ENCODE results near the gene MOB3B.

DNA sequence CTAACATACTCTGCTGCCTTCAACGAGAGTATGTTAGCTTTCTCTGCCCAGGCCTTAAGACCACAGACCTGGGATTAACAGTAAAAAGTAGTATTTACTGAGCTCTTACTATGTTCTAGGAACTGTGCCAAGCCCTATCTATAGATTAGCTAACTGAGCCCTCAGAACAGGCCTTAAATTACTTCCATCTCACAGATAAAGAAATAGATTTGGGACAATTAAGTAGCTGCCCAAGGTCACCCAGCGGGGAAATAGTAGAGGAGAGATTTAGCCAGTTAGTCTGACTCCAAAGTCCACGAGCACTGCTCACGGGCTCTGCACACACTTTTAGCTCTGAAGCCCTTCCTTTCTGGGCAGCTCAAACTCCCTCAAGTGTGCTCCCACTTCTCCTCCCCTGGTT, 168.1 kb downstream of the MOB3B start:
- TF ChIP-seq TAF1 (IDR thresholded peaks at IDR 0.05; ENCODE audit: borderline replicate concordance, insufficient read depth, low read length) (no peak), POLR2AphosphoS5 (IDR thresholded peaks at IDR 0.05; ENCODE audit: low read depth, low read length) (no peak)
- TF ChIP-seq, protein P1, sequence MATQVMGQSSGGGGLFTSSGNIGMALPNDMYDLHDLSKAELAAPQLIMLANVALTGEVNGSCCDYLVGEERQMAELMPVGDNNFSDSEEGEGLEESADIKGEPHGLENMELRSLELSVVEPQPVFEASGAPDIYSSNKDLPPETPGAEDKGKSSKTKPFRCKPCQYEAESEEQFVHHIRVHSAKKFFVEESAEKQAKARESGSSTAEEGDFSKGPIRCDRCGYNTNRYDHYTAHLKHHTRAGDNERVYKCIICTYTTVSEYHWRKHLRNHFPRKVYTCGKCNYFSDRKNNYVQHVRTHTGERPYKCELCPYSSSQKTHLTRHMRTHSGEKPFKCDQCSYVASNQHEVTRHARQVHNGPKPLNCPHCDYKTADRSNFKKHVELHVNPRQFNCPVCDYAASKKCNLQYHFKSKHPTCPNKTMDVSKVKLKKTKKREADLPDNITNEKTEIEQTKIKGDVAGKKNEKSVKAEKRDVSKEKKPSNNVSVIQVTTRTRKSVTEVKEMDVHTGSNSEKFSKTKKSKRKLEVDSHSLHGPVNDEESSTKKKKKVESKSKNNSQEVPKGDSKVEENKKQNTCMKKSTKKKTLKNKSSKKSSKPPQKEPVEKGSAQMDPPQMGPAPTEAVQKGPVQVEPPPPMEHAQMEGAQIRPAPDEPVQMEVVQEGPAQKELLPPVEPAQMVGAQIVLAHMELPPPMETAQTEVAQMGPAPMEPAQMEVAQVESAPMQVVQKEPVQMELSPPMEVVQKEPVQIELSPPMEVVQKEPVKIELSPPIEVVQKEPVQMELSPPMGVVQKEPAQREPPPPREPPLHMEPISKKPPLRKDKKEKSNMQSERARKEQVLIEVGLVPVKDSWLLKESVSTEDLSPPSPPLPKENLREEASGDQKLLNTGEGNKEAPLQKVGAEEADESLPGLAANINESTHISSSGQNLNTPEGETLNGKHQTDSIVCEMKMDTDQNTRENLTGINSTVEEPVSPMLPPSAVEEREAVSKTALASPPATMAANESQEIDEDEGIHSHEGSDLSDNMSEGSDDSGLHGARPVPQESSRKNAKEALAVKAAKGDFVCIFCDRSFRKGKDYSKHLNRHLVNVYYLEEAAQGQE (IDR thresholded peaks at IDR 0.05; ENCODE audit: insufficient read depth in 1 of 2, low read depth in 2 of 2, low read length in 2 of 2), result no peak

Data from PFSK-1 (cell line).